Type B pancreatic cell (in vitro differentiated cells): ENCODE measurements around the gene TCFL5. TPM values are rescaled to one million over a fixed set of nuclear protein-coding genes. Genes with fewer than 3 reads are reported as not detected.

Source experiments
- DNase-seq: peaks from one replicate; pipeline ENCODE4 v3.0.0; 2021; ENCODE audit warnings: mixed read lengths; ENCODE audit not compliant: unreplicated experiment; ENCODE audit errors: extremely low spot score
- H3K27ac Mint-ChIP-seq: 2 replicates; pipeline ENCODE4 v1.8.0; 2021; ENCODE audit warnings: mild to moderate bottlenecking, mixed read lengths
- H3K27me3 Mint-ChIP-seq: 2 replicates; pipeline ENCODE4 v1.8.0; 2021; ENCODE audit warnings: mixed read lengths
- H3K36me3 Mint-ChIP-seq: 2 replicates; pipeline ENCODE4 v1.8.0; 2021; ENCODE audit warnings: mixed read lengths
- H3K4me1 Mint-ChIP-seq: one replicate; pipeline ENCODE4 v1.8.0; 2021; ENCODE audit warnings: mixed read lengths; ENCODE audit not compliant: unreplicated experiment
- H3K4me3 Mint-ChIP-seq: 2 replicates; pipeline ENCODE4 v1.8.0; 2021; ENCODE audit warnings: mild to moderate bottlenecking, mixed read lengths
- H3K9me3 Mint-ChIP-seq: 2 replicates; pipeline ENCODE4 v1.8.0; 2021; ENCODE audit warnings: mixed read lengths
- CTCF ChIP-seq: fragments of 200-600 bp; sonication (generic); conservative IDR thresholded peaks from 2 replicates; pipeline ENCODE4 v1.5.0; 2021; ENCODE audit warnings: antibody characterized with exemption, mild to moderate bottlenecking
- total RNA-seq: library from RNA; stranded (reverse); gene quantifications from 2 replicates; pipeline ENCODE4 v1.2.1, GENCODE V29; 2021; ENCODE audit warnings: low replicate concordance

Gene TCFL5
- total RNA-seq, 1 donor from 2014 or later = 11.8 TPM

GRCh38 chr20:62907384-62908317 lies 46.0 kb upstream of the TCFL5 start:
- Mint-ChIP-seq H3K36me3 (peaks cover 32% of the 10 kb centered on the region), H3K4me1 (no peaks in the 10 kb centered on the region), H3K4me3 (no peak overlapping the region), H3K27me3 (no peaks in the 10 kb centered on the region), H3K27ac (no peak overlapping the region), H3K9me3 (no peaks in the 10 kb centered on the region)
- DNase-seq = no peak
- TF ChIP-seq CTCF = peak; percentile 78

- Mint-ChIP-seq H3K27me3 (no peaks in the 10 kb centered on the region), H3K4me3 (no peak overlapping the region), H3K27ac (no peak overlapping the region), H3K4me1 (no peaks in the 10 kb centered on the region), H3K9me3 (no peaks in the 10 kb centered on the region), H3K36me3 (peaks cover 34% of the 10 kb centered on the region)
- no peak for TF ChIP-seq CTCF
- DNase-seq = no peak
Measured at GRCh38 chr20:62906647-62907375, 45.2 kb upstream of the TCFL5 start.

GRCh38 chr20:62906209-62906608 lies 44.6 kb upstream of the TCFL5 start:
- no peaks in the 10 kb centered on the region for H3K27me3 Mint-ChIP-seq
- DNase-seq = no peak
- peaks cover 31% of the 10 kb centered on the region for H3K36me3 Mint-ChIP-seq
- no peak overlapping the region for H3K27ac Mint-ChIP-seq
- H3K4me1 Mint-ChIP-seq = peaks cover 2% of the 10 kb centered on the region
- no peak overlapping the region for H3K4me3 Mint-ChIP-seq
- no peak for TF ChIP-seq CTCF
- H3K9me3 Mint-ChIP-seq = no peaks in the 10 kb centered on the region

GRCh38 chr20:62905536-62906117 lies 44.0 kb upstream of the TCFL5 start:
- Mint-ChIP-seq H3K27me3 (no peaks in the 10 kb centered on the region), H3K36me3 (peaks cover 29% of the 10 kb centered on the region), H3K4me1 (peaks cover 8% of the 10 kb centered on the region), H3K27ac (no peak overlapping the region), H3K9me3 (no peaks in the 10 kb centered on the region), H3K4me3 (no peak overlapping the region)
- TF ChIP-seq CTCF = no peak
- no peak for DNase-seq

GRCh38 chr20:62902926-62903615 lies 41.4 kb upstream of the TCFL5 start:
- no peak for DNase-seq
- H3K4me3 Mint-ChIP-seq = no peak overlapping the region
- TF ChIP-seq CTCF = no peak
- peaks cover 15% of the 10 kb centered on the region for H3K36me3 Mint-ChIP-seq
- no peaks in the 10 kb centered on the region for H3K27me3 Mint-ChIP-seq
- no peaks in the 10 kb centered on the region for H3K9me3 Mint-ChIP-seq
- H3K27ac Mint-ChIP-seq = no peak overlapping the region
- H3K4me1 Mint-ChIP-seq = peaks cover 32% of the 10 kb centered on the region
